HG03066 (cell line): ENCODE data around the gene TDRKH.
"Not testable (repeated sequence)": the region's sequence is repeated elsewhere in the genome, so short reads cannot be mapped to it uniquely, and the experiment has no call there.

Source experiments
- ATAC-seq: cut with Tn5 transposase; IDR thresholded peaks from one replicate; pipeline ENCODE4 v1.9.1; 2021; ENCODE audit warnings: low read depth; ENCODE audit not compliant: unreplicated experiment

TDRKH gene

DNA sequence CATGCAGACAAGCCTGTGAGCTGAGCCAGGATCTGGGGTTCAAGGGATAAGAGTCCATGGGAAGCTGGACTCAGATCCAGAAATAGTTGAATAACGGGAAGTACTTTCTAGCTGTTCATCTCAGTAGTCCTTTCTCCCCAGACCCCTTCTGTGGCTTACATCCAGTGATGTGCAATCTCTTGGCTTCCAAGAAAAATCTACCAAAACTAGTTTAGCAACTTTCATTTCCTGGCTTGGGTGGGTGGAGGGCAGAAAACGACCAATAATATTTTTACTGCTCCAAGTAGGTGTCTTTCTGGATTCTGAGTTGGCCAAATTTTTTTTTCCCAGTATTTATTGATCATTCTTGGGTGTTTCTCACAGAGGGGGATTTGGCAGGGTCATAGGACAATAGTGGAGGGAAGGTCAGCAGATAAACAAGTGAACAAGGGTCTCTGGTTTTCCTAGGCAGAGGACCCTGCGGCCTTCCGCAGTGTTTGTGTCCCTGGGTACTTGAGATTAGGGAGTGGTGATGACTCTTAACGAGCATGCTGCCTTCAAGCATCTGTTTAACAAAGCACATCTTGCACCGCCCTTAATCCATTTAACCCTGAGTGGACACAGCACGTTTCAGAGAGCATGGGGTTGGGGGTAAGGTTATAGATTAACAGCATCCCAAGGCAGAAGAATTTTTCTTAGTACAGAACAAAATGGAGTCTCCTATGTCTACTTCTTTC, 21.8 kb downstream of the TDRKH start:
- ATAC-seq = not testable (repeated sequence)

DNA sequence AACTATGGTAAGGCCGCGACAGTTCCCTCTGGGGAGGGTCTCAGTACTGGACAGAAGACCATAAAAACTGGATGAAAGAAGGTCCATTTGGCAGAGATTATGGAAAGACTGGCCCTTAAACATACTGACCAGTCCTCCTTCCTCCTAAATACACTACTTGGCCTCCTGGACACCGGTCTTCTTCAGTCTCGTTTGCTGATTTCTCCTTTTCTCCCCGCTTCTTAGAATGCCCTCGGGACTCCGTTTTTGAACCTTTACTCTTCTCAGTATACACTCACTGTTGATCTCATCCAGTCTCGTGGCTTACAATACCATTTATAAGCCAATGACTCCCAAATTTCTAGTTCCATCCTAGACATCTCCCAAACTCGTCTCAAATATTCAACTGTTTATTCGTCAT, 26.3 kb downstream of the TDRKH start:
- ATAC-seq = no peak

DNA sequence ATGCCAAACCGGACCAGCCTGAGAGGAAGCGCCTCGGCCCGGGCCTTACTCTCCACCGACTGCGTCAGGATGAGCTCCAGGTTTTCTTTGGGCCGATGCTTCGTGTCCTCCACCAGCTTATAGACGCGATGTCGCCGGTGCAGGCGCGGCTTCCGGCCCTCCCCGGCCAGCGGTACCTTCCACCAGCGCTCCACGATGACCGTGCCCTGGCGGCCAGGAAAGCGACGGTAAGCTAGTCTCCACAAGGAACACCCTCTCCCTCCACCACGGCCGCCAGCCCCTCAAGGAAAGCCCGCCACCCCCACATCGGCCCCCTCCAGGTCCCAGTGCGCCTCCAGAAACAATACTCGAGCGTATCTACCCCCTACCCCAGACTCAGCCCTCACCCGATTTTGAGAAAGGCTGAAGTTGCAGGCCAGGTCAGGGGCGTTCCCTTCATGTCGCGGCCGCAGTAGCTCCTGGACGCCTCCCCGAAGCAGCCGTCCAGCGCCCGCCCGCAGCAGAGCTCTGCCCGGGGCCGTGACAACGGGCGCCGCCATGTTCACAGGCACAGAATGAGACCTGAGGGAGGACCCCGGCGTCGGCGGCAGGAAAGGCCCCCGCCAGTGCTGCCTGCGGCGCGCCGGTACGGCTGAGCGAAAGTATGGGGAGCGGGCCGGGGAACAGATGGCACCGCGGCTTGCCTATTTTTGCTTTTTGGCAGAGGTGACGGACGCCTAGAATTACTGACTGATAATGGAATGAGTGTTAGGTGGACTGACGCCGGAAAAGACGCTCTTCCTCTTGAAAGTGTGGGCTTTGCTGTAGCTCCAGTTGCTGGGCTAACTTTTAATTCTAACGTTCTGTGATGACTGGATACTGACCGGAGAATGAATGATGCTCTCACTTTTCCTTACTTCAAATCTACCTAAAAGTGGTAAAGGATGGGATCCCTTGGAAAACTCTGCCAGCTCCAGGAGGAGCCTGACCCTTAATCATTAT, 27.1 kb downstream of the TDRKH start, which contains the start of gene MRPL9:
Gene MRPL9, minus strand, starts transcription at position 556 of the 981 bp plus-strand sequence. Its CDS starts 17 bp downstream, at position 539.
- peak; percentile 77 for ATAC-seq

DNA sequence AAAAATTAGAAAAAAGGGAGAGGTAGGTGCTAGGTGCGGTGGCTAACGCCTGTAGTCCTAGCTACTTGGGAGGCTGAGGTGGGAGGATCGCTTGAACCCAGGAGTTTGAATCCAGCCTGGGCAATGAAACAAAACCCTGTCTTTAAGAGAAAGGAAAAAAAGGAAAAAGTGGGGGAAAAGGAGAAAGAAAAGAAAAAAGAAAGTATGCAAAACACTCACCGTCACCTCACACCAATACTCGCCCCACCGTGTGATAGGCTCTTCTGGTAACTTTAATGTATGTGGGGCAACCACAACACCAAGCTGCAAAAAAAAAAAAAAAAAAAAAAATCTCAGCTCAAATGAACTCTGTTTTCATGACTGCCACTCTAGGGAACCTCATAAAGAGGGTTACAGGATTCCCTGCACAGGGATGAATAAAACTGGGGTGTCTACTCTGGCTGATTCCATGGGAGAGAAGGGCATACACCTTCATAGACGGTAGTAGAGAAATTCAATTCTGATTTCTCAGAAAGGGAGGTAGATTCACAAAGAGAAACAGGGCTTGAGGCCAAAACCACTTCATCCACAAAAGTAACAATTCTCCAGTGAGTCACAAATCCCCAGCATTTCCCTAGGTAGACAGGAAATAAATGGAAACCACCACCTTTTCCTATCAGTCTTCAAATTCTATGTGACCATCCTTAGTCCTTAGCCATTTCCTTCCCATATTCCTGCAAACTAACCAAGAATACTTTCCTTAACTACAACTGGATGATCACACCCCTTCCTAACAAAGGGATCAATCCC, 29.5 kb downstream of the TDRKH start:
- ATAC-seq = no peak

DNA sequence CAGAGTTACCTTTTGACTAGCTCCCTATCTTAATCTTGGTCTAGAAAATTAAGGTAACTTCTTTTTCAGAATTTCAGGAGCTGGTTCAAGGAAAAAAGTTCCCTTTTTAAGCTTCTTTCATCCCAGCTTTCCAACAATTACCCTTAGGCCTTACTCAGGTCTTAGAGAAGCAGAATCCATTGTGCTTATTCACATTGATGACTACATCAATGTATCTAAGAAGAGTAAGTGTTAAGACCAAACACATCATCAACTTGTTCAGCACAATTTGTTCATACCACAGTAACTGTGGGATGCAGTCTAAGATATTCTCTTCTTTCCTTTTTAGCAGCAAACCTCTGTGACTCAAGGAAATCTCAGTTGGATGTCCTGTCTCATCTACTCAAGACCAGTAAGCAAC, 31.1 kb downstream of the TDRKH start:
- no peak for ATAC-seq

DNA sequence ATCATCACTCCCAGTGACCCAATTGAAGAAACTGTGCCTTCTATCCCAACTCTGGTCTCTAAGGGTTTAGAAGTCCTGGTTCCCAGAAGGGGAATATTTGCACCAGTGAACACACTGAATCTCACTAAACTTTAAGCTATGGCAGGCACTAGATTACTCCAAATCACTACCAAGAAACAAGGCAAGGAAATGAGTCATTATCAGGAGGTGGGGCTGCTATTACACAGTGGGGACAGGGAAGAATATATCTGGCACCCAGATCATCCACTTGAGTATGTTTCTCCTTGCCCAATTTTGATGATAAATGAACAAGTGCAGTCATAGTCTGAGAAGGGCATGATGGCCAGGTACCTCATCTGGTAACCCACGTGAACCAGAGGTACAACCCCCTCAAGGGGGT, 34.0 kb downstream of the TDRKH start:
- ATAC-seq = no peak

DNA sequence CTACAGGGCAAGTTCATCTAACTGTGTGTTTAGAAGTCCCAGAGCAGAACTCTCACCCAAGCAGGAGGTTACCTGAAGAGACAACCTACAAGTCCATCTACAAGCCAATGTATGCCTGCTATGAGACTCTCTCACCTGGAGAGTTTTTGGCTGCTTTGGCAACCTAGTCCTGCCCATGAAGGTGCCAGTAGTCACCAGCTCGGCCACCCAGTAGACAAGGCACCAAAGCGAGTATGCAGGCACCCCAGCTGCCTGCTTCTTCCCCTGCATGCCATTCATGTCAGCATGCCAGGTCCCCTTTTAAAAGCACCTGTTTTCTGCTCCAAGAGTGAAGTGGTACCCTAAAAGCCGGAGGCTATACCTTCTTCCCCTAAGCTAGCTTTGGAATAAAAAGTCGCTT, 48.8 kb downstream of the TDRKH start:
- no peak for ATAC-seq

DNA sequence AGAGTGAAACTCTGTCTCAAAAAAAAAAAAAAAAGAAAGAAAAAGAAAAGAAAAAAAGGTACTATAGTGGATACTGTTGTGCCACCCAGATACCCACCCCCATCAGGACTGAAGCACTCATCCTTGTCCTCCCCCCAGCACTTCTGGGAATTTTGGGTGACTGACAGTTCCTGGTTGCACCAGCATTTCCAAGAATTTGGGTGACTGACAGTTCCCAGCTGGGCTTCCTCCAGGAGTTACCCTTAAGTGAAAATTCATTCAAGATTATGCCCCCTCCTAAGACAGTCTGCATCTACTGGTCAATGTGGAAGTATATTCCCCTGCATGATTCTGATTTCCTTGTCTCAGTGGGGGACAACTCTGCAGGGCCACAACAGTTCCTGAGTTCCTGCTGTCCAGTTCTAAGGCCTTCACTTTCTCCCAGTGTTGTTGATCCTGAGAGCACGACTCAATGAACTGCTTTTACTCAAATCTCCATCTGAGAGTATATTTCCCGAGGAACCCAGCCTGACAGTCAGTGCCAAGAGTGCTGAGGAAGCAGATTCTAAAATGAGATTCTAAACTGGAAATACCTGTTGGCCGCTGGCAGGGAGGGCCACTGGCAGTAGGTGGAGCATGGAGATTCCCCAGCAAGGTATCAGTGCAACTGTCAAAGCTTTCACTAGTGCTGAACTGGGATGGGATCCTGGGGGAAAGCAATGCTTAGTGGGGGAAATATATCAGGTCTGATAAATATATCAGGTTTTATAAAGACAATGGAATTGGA, 50.5 kb downstream of the TDRKH start:
- ATAC-seq = no peak

DNA sequence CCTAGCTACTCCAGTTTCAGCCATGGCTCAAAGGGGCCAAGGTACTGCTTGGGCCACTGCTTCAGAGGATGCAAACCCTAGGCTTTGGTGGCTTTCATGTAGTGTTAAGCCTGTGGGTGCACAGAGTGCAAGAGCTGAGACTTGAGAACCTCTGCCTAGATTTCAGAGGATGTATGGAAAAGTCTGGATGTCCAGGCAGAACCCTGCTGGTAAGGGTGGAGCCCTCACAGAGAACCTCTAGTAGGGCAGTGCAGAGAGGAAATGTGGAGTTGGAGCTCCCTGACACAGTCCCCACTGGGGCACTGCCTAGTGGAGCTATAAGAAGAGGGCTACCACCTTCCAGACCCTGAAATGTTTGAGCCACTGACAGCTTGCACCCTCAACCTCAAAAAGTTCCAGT, 52.8 kb downstream of the TDRKH start:
- ATAC-seq = no peak

DNA sequence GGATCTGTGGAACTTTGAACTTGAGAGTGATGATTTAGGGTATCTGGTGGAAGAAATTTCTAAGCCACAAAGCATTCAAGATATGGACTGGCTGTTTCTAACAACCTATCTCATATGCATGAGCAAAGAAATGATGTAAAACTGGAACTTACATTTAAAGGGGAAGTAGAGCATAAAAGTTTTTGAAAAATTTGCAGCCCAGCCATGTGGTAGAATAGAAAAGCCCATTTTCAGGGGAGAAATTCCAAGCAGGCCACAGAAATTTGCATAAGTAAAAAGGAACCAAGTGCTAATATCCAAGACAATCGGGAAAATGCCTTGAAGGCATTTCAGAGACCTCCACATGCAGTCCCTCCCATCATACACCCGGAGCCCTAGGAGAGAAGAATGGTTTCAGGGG, 53.3 kb downstream of the TDRKH start:
- ATAC-seq = no peak

DNA sequence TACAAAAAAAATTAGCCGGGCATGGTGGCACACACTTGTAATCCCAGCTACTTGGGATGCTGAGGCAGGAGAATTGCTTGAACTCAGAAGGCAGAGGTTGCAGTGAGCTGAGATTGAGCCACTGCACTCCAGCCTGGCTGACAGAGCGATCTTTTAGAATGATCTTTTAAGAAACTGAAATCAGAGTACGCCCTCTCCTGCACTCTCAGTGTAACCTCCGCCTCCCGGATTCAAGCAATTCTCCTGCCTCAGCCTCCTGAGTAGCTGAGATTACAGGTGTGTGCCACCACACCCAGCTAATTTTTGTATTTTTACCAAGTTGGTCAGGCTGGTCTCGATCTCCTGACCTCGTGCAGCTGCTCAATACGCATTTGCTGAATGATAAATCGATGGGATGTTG, 56.3 kb downstream of the TDRKH start:
- not testable (repeated sequence) for ATAC-seq

DNA sequence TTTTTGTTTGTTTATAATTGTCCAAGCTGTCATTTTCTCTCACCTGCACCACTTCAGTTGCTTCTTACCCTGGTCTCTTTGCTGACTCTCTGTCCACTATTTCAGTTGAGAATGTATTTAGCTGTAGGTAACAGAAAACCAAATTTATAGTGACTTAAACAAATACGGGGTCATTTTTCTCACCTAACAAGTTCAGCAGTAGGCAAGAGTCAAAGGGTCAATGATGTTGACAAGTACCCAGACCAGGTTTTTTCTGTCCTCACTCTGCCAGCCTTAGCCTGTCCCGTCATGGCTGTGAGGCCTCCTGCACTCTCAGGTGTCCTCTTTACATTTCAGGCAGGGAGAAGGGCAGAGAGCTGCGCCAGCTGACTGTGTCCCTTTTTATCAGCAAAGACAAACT, 57.2 kb downstream of the TDRKH start:
- no peak for ATAC-seq

DNA sequence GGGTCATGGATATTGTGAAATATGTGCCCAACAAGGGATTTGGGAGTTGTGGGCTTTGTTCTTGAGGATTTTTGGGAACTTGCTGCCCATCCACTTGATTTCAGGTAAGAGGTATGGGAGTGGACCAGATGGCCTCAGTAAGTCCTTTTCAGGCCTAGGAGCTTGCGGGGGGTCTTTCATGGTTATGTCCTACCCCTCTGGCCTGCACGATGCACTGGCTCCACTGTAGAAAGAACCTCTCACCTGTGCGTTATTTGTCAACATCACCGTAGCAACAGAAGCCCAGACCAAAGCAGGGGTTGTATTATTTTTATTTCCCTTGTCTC, 60.4 kb downstream of the TDRKH start:
- ATAC-seq = no peak

DNA sequence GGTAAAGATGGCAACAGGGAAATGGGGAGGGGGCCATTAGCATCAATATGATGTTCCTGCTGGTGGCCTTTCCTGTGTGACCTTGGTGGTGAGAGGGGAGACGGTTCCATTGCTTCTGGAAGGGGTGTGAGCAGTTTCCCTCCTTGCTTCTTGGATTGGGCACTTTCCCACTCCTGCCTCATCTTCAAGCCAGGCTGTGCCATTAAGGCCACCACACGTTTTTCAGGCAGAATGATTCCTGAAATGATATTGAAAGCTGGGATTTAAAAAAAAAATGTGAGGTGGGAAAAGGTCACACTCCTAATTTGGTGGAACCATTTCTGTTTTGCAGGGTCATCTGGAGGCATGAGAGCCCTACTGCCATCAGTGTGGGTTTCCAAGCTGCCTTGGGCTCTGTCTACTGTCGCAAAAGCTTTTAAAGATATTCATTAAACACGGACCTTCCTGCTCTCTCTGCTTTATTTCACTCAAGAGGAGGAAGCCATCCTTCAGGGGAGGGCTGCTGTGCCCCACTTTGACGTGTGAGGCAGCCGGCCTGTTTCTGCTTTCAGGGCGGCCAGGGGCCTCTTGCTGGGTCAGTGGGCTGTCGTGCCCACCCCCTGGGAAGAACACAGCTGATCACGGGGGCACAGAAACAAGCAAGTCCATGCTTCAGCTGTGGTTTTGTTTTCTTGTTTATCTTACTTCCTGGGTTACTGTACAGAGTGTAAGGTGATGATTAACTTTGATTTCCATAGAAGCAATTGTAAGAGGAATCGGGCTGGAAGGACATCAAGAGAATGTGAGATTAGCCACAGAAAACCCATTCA, 60.9 kb downstream of the TDRKH start:
- ATAC-seq = no peak

DNA sequence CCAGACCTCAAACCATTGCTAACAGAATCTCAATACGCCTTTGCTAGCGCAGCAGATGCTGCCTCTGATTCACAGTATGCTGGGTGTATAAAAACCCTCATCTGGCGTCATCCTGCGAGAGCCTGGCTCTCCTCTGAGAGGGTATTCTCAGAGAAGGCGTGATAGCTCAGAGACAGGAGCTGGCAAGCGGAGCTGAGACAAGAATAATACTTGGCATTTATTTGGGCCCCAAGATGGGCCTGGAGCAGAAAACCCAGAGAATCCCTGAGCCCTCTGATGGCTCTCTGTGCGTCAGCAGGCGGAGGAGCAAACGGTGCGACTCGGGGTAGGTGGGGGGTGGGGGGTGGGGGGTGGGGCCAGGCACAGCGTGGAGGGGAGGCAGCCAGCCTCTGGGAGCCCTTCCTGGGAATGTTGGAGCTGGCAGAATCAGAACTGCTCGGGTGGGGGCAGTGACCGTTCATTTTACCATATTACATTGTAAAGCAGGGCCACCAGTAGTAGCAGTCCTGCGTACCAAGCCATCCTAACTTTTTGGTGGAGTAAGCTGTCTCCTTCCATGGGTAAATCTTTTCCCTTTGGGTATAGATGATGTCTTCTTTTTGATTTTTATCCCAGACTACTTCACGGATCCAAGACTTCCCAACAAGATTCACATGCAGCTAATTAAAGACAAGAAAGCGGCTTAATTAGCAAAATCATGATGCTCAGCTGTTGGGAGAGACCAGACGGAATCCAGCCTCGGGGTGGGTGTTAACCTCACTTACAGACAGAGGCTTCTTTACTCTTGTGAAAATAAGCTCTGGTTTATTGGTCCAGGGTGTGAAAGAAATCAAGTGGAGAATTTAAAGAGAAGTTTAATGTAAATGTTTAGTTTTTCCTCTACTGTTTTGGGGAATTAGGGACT, 61.9 kb downstream of the TDRKH start:
- no peak for ATAC-seq

DNA sequence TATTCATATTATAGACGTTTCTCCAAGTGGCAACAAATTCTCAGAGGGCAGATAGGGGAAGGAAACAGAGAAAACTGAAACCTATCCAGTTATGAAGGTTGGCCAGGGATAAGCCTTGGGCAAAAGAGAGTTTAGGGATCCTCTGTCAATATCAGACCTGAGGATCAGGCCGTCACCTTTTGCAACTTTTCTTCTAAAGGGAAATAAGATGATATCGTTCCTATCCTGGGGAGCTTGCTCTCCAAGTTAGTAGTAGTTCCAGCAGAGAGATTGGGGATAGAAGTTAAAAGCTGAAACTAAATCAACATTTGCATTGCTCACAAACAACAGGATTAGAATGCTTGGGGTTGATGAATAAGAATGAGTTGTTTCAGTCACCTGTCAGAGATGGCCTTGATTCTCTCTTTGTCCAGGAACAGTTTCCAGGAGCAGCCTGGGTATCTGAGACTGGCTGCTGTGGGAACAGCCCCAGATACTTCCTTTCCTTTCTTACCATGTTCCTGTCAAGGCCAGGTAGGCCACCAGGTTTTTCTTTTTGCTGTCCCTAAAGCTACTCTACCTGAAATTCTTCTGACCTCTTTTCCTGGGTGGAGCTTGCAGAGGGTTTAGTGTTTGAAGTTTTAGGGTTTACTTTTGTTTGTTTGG, 66.5 kb downstream of the TDRKH start:
- ATAC-seq = no peak
